Osteoblast (primary cell): ENCODE results near the gene DDX42. TPM values are rescaled to one million over a fixed set of nuclear protein-coding genes. Genes with fewer than 3 reads are reported as not detected.

Experiments used
- DNase-seq: peaks from one replicate; pipeline ENCODE4 v3.0.0; 2011; ENCODE audit warnings: low spot score, mixed read lengths; ENCODE audit not compliant: insufficient read length; ENCODE audit errors: missing footprints
- H2AFZ ChIP-seq: 2 replicates; pipeline ENCODE4 v1.6.0; 2011; ENCODE audit warnings: mild to moderate bottlenecking, low read length
- H3K27ac ChIP-seq: 2 replicates; pipeline ENCODE4 v1.5.1; 2011; ENCODE audit warnings: mild to moderate bottlenecking, low read depth, low read length, moderate library complexity
- H3K27me3 ChIP-seq: 2 replicates; pipeline ENCODE4 v1.6.0; 2012; ENCODE audit warnings: mild to moderate bottlenecking, control low read depth, inconsistent platforms, low read length, moderate library complexity; ENCODE audit not compliant: insufficient read depth
- H3K36me3 ChIP-seq: 2 replicates; pipeline ENCODE4 v1.5.1; 2011; ENCODE audit warnings: mild to moderate bottlenecking, low read length, control low read depth, moderate library complexity; ENCODE audit not compliant: insufficient read depth
- H3K4me1 ChIP-seq: 2 replicates; pipeline ENCODE4 v1.5.1; 2011; ENCODE audit warnings: mild to moderate bottlenecking, low read length, control low read depth, moderate library complexity; ENCODE audit not compliant: insufficient read depth
- H3K4me2 ChIP-seq: 2 replicates; pipeline ENCODE4 v1.6.0; 2011; ENCODE audit warnings: mild to moderate bottlenecking, low read length; ENCODE audit not compliant: insufficient read depth
- H3K4me3 ChIP-seq: fragments of 200-600 bp; sonication (generic); 3 replicates; pipeline ENCODE4 v1.5.1; 2012; ENCODE audit warnings: mild to moderate bottlenecking, low read length, inconsistent platforms; ENCODE audit not compliant: insufficient read depth
- H3K79me2 ChIP-seq: 2 replicates; pipeline ENCODE4 v1.6.0; 2012; ENCODE audit warnings: mild to moderate bottlenecking, low read length, control low read depth, inconsistent platforms; ENCODE audit not compliant: insufficient read depth
- H3K9me3 ChIP-seq: 2 replicates; pipeline ENCODE4 v1.5.1; 2011; ENCODE audit warnings: low read depth, low read length, control low read depth
- H4K20me1 ChIP-seq: 2 replicates; pipeline ENCODE4 v1.6.0; 2012; ENCODE audit warnings: mild to moderate bottlenecking, low read length, control low read depth; ENCODE audit not compliant: insufficient read depth
- CTCF ChIP-seq: IDR thresholded peaks from 2 replicates; pipeline ENCODE4 v1.5.1; 2011; ENCODE audit warnings: mild to moderate bottlenecking, low read depth, low read length, moderate library complexity; ENCODE audit errors: extremely low read depth
- total RNA-seq: library from RNA; depleted of rRNA; stranded (reverse); fragments of >200 nt; gene quantifications from 2 replicates; pipeline ENCODE4 v1.2.3, GENCODE V29; 2012

Gene DDX42
- total RNA-seq, 1 donor, result 77.4 TPM

DNA sequence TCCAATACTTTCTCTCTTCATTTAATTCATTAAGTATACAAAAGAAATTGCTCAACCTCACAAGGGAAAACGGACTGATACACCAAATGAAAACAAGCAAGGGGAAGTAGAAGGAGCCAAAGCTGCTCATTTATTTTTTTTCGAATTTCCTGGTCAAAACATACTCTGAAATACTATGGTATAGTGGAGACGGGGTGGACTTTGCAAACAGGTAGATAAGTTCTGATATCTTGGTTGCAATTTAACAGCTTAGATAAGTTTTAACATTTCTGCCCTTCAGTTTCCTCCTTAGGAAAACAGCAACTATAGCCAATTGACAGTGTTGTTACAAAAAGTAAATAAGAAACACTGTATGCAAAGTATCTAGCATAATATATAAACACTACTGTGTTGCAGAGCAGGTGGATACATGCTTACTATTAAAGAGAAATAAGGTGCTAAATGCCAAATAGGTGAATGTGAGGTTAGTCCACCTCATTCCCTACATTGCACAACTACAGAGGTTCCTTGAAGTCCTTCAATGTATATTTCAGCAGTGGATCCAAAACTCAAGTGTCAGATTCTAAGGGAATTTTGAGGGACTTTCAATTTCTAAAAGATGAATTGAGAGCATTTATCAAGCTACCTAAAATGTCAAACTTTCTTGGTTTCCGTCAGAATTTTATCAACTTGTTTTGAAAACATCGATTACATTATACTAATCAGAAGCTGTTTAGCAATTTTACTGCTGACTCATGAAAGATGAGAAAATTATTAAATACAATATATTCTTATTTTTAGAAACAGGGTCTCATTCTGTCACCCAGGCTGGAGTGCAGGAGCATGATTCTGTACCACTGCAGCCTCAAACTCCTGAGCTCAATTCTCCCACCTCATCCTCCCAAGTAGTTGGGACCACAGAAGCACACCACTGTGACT lies 11.6 kb upstream of the DDX42 start:
- Histone ChIP-seq H3K4me3 (no peak overlapping the region), H3K79me2 (peaks cover 42% of the 10 kb centered on the region), H2AFZ (no peak overlapping the region), H3K36me3 (peaks cover 48% of the 10 kb centered on the region), H4K20me1 (peaks cover 8% of the 10 kb centered on the region), H3K27ac (peak overlapping the region; percentile 32), H3K4me2 (no peak overlapping the region), H3K27me3 (no peaks in the 10 kb centered on the region), H3K4me1 (no peaks in the 10 kb centered on the region), H3K9me3 (no peaks in the 10 kb centered on the region)
- DNase-seq, result no peak
- TF ChIP-seq CTCF, result no peak

DNA sequence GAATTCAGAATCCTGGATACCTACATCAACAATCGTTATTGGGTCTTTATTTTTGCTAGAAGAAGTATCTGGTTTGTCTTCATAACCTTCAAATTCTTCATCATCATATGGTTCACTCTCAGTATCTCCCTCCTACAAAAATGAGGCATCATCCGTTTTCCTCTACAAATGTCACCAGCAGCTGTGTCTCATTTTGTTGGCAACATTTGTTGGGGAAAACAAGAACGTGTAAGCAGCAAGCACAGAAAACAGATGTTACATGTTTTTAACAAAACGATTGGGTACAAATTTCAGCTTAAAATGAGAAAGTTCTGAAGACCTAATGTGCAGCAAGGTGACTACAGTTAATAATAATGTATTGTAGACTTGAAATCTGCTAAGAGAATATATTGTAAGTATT lies 9.3 kb upstream of the DDX42 start:
- peaks cover 11% of the 10 kb centered on the region for H4K20me1 ChIP-seq
- H3K4me2 ChIP-seq, result no peak overlapping the region
- H2AFZ ChIP-seq, result no peak overlapping the region
- no peaks in the 10 kb centered on the region for H3K4me1 ChIP-seq
- no peaks in the 10 kb centered on the region for H3K9me3 ChIP-seq
- H3K36me3 ChIP-seq, result peaks cover 47% of the 10 kb centered on the region
- TF ChIP-seq CTCF, result no peak
- DNase-seq, result no peak
- H3K4me3 ChIP-seq, result no peak overlapping the region
- no peaks in the 10 kb centered on the region for H3K27me3 ChIP-seq
- H3K79me2 ChIP-seq, result peaks cover 63% of the 10 kb centered on the region
- no peak overlapping the region for H3K27ac ChIP-seq

- no peak overlapping the region for H3K4me2 ChIP-seq
- H3K4me3 ChIP-seq, result no peak overlapping the region
- H3K4me1 ChIP-seq, result no peaks in the 10 kb centered on the region
- H3K79me2 ChIP-seq, result peaks cover 83% of the 10 kb centered on the region
- peaks cover 25% of the 10 kb centered on the region for H4K20me1 ChIP-seq
- no peaks in the 10 kb centered on the region for H3K9me3 ChIP-seq
- no peak for DNase-seq
- no peak overlapping the region for H2AFZ ChIP-seq
- peaks cover 36% of the 10 kb centered on the region for H3K36me3 ChIP-seq
- no peaks in the 10 kb centered on the region for H3K27me3 ChIP-seq
- no peak for TF ChIP-seq CTCF
- H3K27ac ChIP-seq, result no peak overlapping the region
These were observed 7.2 kb upstream of the DDX42 start for GRCh38 chr17:63766754-63767153.

DNA sequence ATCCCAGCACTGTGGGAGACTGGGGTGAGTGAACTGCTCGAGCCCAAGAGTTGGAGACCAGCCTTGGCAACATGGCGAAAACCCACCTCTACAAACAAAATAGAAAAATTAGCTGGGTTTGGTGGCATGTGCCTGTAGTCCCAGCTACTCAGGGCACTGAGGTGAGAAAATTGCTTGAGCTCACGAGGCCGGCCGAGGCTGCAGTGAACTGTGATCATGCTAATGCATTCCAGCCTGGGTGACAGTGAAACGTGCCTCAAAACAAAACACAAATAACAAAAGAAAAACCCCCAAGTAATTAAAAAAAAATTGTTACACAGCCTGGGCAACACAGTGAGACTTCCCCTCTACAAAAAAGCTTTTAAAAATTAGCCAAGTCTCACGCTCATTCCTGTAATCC lies 5.5 kb upstream of the DDX42 start:
- H3K4me3 ChIP-seq, result no peak overlapping the region
- H3K4me2 ChIP-seq, result no peak overlapping the region
- no peak overlapping the region for H3K27ac ChIP-seq
- no peaks in the 10 kb centered on the region for H3K9me3 ChIP-seq
- H4K20me1 ChIP-seq, result peaks cover 28% of the 10 kb centered on the region
- peaks cover 95% of the 10 kb centered on the region for H3K79me2 ChIP-seq
- no peak overlapping the region for H2AFZ ChIP-seq
- TF ChIP-seq CTCF, result no peak
- peaks cover 4% of the 10 kb centered on the region for H3K4me1 ChIP-seq
- H3K36me3 ChIP-seq, result peaks cover 24% of the 10 kb centered on the region
- no peak for DNase-seq
- H3K27me3 ChIP-seq, result no peaks in the 10 kb centered on the region
